Nucleus accumbens (tissue), 56 donors: ENCODE results near the gene PCDHGA6.
"Not testable (repeated sequence)": the region's sequence is repeated elsewhere in the genome, so short reads cannot be mapped to it uniquely, and the experiment has no call there.

Experiments
- DNase-seq, 56 donors: peaks; one replicate each; lab custom pipeline; 2025; lab: John Stamatoyannopoulos, UW

The PCDHGA6 gene

DNA sequence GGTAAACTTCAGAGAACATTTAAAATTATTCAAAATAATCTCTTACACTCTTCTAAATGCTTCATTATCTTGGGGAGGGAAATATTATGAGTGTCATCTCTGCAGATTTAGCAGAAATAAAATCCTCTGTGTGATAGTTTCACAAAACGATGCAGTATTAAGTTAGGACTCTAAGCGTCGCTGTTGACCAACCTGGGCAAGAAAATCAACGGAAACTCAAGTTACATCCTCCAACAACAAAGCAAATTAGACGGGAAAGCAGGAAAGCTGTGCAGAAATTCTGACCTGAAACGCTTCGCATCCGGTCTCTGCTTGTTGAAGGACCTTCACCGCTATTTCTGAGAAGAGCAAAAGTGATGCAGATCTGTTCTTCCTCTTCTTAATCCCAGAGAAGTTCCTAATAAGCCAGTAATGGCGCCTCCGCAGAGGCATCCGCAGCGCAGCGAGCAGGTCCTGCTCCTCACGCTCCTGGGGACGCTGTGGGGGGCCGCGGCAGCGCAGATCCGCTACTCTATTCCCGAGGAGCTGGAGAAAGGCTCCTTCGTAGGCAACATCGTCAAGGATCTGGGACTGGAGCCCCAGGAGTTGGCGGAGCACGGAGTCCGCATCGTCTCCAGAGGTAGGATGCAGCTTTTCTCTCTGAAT, at the start of gene PCDHGA6:
TSS of gene PCDHGA6 (plus strand) at position 219 of the 645 bp plus-strand sequence. CDS start at position 412, 193 bp downstream.
- no peak for DNase-seq

DNA sequence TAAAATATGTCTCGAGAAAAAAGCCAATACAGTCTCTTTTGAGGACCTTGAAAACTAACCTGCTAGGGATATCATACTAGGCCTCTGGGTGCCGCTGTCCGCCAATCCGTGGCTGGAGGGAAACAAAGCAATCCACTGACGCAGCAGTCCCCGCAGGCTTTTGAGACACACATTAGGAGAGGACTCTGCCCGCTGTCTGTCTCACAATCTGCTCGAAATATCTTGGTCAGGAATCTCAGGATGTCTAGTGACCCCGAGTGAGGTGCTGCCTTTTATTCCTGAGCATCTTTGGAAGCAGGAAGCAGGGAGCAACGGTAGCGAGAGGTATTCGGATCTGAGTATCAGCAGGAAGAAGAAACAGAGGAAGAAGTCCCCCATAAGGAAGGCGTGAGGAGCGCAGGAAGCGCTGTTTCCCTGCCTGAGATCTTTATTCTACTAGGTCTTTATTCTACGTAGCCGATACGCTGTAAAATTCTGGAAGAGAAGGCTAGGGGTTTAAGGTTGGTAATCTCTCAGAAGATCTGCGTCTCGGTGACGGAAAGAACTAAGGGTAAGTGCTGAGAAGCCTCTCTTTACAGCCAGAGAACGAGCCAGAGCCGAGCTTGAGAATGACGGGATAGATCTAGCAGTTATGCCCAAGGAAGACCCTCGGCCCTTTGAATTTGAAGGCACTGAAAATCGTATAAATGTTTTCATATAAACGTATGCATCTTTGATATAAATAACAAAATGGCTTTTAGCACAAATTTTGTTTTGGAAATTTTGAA, 47.4 kb upstream of the PCDHGA6 start:
- peak in 54 of 56 donors; percentile 10 to 82 (median 48) for DNase-seq

DNA sequence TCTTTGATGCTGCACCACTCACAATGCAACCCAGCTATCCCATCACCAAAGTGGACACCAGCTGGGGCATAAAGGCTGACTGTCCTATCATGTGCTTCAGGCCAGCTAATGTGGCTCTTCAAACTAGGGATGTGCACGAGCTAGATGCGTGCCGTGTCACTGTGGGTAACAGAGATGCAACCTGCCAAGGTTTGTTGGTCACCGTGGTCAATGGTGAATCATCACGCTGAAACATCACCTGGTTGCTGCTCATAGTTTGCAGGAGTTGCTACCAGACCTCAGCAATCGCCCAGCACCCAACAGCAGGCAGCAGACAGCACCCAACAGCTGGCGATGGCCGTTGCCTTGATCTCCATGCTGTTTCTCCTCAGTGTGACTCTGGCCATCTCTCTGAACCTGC, 45.5 kb upstream of the PCDHGA6 start:
- no peak for DNase-seq

DNA sequence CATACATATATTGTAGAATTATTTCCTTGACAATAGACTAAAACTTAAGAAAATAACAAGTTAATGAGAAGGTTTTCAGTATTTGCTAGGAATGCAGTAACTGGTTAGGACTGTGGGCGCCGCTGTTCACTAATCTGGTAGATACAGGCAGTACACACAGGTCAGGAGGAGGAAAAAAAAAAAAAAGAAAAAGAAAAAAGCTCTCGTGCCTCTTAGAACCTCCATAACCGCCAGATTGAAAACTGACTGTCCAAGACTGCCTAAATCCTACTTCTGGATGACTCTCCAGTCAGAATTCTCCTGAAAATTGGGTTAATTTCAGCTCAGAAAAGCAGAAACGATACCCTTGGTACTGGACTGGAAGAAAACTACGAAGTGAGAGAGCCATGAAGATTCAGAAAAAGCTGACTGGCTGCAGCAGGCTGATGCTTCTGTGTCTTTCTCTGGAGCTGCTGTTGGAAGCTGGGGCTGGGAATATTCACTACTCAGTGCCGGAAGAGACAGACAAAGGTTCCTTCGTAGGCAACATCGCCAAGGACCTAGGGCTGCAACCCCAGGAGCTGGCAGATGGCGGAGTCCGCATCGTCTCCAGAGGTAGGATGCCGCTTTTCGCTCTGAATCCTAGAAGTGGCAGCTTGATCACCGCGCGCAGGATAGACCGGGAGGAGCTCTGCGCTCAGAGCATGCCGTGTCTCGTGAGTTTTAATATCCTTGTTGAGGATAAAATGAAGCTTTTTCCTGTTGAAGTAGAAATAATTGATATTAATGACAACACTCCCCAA, 43.2 kb upstream of the PCDHGA6 start, which contains the start of gene PCDHGA1:
TSS of gene PCDHGA1 (plus strand) at position 216 of the 782 bp plus-strand sequence.
- peak in 3 of 56 donors; percentile 5 to 38 (median 21) for DNase-seq

DNA sequence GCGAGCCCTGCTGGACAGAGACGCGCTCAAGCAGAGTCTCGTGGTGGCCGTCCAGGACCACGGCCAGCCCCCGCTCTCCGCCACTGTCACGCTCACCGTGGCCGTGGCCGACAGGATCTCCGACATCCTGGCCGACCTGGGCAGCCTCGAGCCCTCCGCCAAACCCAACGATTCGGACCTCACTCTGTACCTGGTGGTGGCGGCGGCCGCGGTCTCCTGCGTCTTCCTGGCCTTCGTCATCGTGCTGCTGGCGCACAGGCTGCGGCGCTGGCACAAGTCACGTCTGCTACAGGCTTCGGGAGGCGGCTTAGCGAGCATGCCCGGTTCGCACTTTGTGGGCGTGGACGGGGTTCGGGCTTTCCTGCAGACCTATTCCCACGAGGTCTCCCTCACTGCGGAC, 41.1 kb upstream of the PCDHGA6 start:
- not testable (repeated sequence) for DNase-seq

DNA sequence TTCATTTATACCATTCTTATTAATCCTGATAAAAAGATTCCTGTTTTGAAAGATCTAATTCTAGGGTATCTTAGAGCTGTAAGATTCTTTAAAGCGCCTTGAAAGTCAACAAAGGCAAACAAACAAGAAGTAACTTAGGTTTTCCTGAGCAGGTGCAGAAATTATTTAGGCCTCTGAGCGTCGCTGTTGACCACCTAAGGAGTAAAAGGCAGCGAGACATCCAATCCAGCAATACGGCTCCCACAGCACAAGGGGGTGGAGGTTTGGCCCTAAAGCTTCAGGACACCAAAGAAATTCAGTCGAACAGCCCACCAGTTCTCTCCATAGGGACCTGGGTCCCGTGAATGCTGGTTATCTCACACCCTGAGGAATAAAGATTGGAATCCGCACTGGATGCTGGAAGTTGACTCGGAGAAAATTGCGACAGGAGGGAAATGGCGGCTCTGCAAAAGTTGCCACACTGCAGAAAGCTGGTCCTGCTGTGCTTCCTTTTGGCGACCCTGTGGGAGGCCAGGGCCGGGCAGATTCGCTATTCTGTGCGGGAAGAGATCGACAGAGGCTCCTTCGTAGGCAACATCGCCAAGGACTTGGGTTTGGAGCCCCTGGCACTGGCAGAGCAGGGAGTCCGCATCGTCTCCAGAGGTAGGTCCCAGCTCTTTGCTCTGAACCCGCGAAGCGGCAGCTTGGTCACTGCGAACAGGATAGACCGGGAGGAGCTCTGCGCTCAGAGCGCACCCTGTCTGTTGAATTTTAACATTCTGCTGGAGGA, 35.0 kb upstream of the PCDHGA6 start, which contains the start of gene PCDHGA2:
TSS of gene PCDHGA2 (plus strand) at position 223 of the 769 bp plus-strand sequence.
- no peak for DNase-seq

DNA sequence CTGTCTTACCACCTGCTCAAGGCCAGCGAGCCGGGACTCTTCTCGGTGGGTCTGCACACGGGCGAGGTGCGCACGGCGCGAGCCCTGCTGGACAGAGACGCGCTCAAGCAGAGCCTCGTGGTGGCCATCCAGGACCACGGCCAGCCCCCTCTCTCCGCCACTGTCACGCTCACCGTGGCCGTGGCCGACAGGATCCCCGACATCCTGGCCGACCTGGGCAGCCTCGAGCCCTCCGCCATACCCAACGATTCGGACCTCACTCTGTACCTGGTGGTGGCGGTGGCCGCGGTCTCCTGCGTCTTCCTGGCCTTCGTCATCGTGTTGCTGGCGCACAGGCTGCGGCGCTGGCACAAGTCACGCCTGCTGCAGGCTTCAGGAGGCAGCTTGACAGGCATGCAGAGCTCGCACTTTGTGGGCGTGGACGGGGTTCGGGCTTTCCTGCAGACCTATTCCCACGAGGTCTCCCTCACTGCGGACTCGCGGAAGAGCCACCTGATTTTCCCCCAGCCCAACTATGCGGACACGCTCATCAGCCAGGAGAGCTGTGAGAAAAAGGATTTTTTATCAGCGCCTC, 32.8 kb upstream of the PCDHGA6 start:
- not testable (repeated sequence) for DNase-seq

DNA sequence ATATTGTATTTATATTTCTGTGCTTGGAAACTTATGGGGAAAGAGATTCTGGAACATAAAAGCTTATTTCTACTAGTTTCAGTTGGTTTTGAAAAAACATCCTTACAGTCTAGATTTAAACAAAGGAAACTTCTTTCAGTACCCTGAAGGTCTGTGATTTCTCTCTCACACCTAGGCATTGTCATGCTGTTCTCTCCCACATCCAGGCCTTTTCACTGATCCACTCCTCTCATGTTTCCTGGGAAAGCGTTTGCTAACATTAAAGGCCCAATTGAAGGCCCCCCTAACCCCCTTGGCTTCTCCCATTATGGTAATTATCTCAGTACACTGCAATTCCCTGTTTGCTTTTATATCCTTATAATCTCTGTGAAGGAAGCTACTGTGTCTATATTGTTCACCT, 30.9 kb upstream of the PCDHGA6 start:
- DNase-seq: no peak

DNA sequence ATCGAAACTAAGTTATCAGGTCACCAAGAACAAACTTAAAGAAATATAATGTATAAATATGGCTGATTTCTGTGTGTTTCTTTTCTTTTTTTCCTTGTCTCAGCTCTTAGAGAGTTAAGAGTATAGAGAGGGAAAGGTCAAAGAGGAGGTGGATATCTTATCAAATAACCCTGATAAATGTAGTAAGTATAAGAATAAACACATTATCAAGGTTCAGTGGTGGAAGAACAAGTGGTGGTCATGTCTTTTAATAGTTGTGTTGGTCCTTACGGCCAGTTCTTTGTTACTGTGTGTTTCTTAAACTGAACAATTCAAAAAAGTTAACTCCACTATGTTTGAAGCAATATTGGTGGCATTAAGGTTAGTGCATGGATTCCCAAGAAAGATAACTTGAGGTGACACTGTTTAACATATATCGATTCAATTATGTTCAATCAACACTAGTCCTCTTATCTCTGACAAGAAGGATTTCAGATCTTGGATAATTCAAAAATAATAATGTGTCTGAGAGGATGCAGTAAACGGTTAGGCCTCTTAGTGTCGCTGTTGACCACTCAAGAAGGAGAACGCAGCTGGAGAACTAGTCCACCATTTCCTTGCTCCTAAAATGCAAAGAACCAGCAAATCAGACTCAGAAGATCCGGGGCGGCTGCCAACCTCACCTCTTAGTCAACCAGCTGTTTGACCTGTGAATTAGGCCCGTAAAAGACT, 30.3 kb upstream of the PCDHGA6 start, which contains the start of gene PCDHGA3:
TSS of gene PCDHGA3 (plus strand) at position 588 of the 711 bp plus-strand sequence. CDS start 205 bp downstream, outside the sequence.
- DNase-seq: no peak

DNA sequence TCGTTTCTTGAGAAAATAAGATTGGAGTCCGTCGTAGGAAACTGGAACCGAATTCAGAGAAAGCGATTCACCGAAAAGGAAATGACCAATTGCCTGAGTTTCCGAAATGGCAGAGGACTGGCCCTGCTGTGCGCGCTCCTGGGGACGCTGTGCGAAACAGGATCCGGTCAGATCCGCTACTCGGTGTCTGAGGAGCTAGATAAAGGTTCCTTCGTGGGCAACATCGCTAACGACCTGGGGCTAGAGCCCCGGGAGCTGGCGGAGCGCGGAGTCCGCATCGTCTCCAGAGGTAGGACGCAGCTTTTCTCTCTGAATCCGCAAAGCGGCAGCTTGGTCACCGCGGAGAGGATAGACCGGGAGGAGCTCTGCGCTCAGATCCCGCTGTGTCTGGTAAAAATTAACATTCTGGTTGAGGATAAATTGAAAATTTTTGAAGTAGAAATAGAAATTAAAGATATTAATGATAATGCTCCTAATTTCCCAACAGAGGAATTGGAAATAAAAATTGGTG, 29.7 kb upstream of the PCDHGA6 start:
- no peak for DNase-seq

DNA sequence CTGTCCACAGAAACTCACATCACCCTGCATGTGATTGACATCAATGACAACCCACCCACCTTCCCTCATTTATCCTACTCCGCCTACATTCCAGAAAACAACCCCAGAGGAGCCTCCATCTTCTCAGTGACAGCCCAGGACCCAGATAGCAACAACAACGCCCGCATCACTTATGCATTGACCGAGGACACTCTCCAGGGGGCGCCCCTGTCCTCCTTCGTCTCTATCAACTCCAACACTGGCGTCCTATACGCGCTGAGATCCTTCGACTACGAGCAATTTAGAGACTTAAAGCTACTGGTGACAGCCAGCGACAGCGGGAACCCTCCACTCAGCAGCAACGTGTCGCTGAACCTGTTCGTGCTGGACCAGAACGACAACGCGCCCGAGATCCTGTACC, 28.4 kb upstream of the PCDHGA6 start:
- DNase-seq: no peak

DNA sequence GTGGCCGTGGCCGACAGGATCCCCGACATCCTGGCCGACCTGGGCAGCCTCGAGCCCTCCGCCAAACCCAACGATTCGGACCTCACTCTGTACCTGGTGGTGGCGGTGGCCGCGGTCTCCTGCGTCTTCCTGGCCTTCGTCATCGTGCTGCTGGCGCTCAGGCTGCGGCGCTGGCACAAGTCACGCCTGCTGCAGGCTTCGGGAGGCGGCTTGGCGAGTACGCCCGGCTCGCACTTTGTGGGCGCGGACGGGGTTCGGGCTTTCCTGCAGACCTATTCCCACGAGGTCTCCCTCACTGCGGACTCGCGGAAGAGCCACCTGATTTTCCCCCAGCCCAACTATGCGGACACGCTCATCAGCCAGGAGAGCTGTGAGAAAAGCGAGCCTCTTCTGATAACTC, 27.7 kb upstream of the PCDHGA6 start:
- not testable (repeated sequence) for DNase-seq

DNA sequence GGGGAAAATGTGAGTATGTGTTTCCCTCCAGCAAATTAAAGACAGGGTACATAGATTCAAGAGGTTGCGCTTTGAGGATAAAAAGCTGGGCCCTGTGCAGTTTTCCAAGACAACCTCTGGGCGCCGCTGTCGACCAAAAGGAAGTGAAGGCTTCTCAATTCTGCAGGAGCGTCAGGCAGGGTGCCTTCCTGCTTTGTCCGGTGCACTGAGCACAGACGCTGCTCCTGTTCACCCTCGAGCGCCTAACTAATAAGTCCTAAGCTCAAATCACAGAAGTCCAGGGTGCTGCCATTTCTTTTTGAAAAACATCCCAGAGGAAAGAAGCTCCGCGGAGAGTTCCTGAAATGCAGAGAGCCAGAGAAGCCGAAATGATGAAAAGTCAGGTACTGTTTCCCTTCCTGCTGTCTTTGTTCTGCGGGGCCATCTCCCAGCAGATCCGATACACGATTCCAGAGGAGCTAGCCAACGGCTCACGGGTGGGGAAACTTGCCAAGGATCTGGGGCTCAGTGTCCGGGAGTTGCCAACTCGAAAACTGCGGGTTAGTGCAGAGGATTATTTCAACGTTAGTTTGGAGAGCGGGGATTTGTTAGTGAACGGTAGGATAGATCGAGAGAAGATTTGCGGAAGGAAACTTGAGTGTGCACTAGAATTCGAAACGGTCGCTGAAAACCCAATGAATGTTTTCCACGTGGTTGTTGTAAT, 23.6 kb upstream of the PCDHGA6 start, which contains the start of gene PCDHGB1:
TSS of gene PCDHGB1 (plus strand) at position 183 of the 703 bp plus-strand sequence. CDS start at position 345, 162 bp downstream.
- DNase-seq: peak in 3 of 56 donors; percentile 12 to 36 (median 13)

DNA sequence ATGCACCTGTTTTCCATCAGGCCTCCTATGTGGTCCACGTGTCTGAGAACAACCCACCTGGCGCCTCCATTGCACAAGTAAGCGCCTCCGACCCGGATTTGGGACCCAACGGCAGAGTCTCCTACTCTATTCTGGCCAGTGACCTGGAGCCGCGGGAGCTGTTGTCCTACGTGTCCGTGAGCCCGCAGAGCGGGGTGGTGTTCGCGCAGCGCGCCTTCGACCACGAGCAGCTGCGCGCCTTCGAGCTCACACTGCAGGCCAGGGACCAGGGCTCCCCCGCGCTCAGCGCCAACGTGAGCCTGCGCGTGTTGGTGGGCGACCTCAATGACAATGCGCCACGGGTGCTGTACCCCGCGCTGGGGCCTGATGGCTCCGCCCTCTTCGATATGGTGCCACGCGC, 22.1 kb upstream of the PCDHGA6 start:
- DNase-seq: no peak

DNA sequence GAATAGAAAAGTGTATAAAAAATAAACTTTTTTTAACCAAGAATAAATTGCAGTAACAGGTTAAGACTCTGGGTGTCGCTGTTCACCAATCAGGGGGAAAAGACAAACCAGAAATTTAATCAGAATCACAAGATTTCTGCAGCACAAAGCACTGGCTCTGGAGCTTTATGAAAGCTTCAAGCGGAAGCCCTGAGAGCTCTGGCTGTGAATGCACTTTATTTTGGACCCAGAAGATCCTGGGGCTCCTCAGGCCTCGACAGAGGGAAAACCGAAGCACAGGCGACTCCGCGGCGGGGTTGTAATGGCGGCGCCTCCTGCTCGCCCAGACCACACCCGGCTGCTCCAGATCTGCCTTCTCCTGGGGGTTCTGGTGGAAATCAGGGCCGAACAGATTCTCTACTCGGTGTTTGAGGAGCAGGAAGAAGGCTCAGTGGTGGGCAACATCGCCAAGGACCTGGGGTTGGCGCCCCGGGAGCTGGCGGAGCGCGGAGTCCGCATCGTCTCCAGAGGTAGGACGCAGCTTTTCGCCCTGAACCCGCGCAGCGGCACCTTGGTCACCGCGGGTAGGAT, 18.7 kb upstream of the PCDHGA6 start, which contains the start of gene PCDHGA4:
TSS of gene PCDHGA4 (plus strand) at position 122 of the 570 bp plus-strand sequence. CDS start at position 209, 87 bp downstream.
- no peak for DNase-seq

DNA sequence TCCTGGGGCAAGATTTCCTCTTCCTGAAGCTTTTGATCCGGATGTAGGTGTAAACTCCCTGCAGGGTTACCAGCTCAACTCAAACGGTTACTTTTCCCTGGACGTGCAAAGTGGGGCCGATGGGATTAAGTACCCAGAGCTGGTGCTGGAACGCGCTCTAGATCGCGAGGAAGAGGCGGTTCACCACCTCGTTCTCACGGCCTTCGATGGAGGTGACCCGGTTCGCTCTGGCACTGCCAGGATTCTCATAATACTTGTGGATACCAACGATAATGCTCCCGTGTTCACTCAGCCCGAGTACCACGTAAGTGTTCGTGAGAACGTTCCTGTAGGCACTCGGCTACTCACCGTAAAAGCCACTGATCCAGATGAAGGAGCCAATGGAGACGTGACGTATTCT, 18.1 kb upstream of the PCDHGA6 start:
- DNase-seq: no peak

DNA sequence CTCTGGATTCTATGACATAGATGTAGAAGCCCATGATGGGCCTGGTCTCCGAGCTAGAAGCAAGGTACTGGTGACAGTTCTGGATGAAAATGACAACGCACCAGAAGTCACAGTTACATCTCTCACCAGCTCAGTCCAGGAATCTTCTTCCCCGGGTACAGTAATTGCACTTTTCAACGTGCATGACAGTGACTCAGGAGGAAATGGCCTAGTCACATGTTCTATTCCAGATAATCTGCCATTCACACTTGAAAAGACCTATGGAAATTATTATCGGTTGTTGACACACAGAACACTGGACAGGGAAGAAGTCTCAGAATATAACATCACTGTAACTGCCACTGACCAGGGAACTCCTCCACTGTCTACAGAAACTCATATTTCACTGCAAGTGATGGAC, 17.6 kb upstream of the PCDHGA6 start:
- DNase-seq: no peak
